GM18907 (cell line): ENCODE results near the gene BAIAP2L1.
A peak's percentile ranks its signal among the peaks of the same experiment; 100 is the strongest.
"Not testable (repeated sequence)": the region's sequence is repeated elsewhere in the genome, so short reads cannot be mapped to it uniquely, and the experiment has no call there.

Experiments
- ATAC-seq: cut with Tn5 transposase; IDR thresholded peaks from one replicate; pipeline ENCODE4 v1.9.1; 2021; ENCODE audit warnings: mild to moderate bottlenecking, moderate library complexity; ENCODE audit not compliant: unreplicated experiment

Gene BAIAP2L1

GRCh38 chr7:98323597-98324322 is 77.1 kb downstream of the BAIAP2L1 start:
- no peak for ATAC-seq

- no peak for ATAC-seq
Observed at GRCh38 chr7:98322331-98323270, 78.3 kb downstream of the BAIAP2L1 start.

GRCh38 chr7:98321301-98321700 is 79.6 kb downstream of the BAIAP2L1 start:
- no peak for ATAC-seq

- no peak for ATAC-seq
Observed at GRCh38 chr7:98319176-98319575, 81.7 kb downstream of the BAIAP2L1 start.

- no peak for ATAC-seq
Observed at GRCh38 chr7:98317366-98318040, 83.4 kb downstream of the BAIAP2L1 start.

- not testable (repeated sequence) for ATAC-seq
Observed at GRCh38 chr7:98315994-98316527, 84.8 kb downstream of the BAIAP2L1 start.

GRCh38 chr7:98315318-98315993 is 85.4 kb downstream of the BAIAP2L1 start:
- peak; percentile 76 for ATAC-seq

- ATAC-seq: peak; percentile 65
Observed at GRCh38 chr7:98314469-98314868, 86.4 kb downstream of the BAIAP2L1 start.

GRCh38 chr7:98312201-98312600 is 88.7 kb downstream of the BAIAP2L1 start:
- ATAC-seq: no peak

- no peak for ATAC-seq
Observed at GRCh38 chr7:98309566-98309965, 91.3 kb downstream of the BAIAP2L1 start.

- ATAC-seq: no peak
Observed at GRCh38 chr7:98307971-98308466, 92.9 kb downstream of the BAIAP2L1 start.

- ATAC-seq: no peak
Observed at GRCh38 chr7:98305951-98306535, 94.8 kb downstream of the BAIAP2L1 start.

GRCh38 chr7:98303906-98304305 is 97.0 kb downstream of the BAIAP2L1 start:
- no peak for ATAC-seq

- ATAC-seq: no peak
Observed at GRCh38 chr7:98303176-98303865, 97.6 kb downstream of the BAIAP2L1 start.

- no peak for ATAC-seq
Observed at GRCh38 chr7:98301693-98302470, 99.0 kb downstream of the BAIAP2L1 start.

GRCh38 chr7:98300595-98301372 is 100.1 kb downstream of the BAIAP2L1 start:
- no peak for ATAC-seq

GRCh38 chr7:98297626-98298286 is 103.1 kb downstream of the BAIAP2L1 start:
- no peak for ATAC-seq
